NCI-H510A treated with DMSO at 0.1 percent for 48 hours (cell line): ENCODE results near the gene KCTD16.
A peak's percentile ranks its signal among the peaks of the same experiment; 100 is the strongest.

ENCODE experiments used
- DNase-seq: peaks from one replicate; lab custom pipeline; 2025; lab: John Stamatoyannopoulos, UW

KCTD16 gene

GRCh38 chr5:144209361-144209760 is 38.7 kb downstream of the KCTD16 start:
- DNase-seq = no peak

- no peak for DNase-seq
These were observed 40.0 kb downstream of the KCTD16 start for GRCh38 chr5:144210655-144211054.

- DNase-seq = no peak
These were observed 49.2 kb downstream of the KCTD16 start for GRCh38 chr5:144219869-144220268.

GRCh38 chr5:144227363-144227999 is 56.8 kb downstream of the KCTD16 start:
- DNase-seq = no peak

GRCh38 chr5:144230806-144231205 is 60.1 kb downstream of the KCTD16 start:
- peak; percentile 70 for DNase-seq

- DNase-seq = no peak
These were observed 61.6 kb downstream of the KCTD16 start for GRCh38 chr5:144232285-144232684.

GRCh38 chr5:144236499-144236898 is 65.8 kb downstream of the KCTD16 start:
- DNase-seq = no peak

GRCh38 chr5:144237851-144238250 is 67.2 kb downstream of the KCTD16 start:
- no peak for DNase-seq

- DNase-seq = peak; percentile 41
These were observed 76.5 kb downstream of the KCTD16 start for GRCh38 chr5:144247131-144247530.

GRCh38 chr5:144248015-144248414 is 77.3 kb downstream of the KCTD16 start:
- DNase-seq = no peak

- no peak for DNase-seq
These were observed 79.2 kb downstream of the KCTD16 start for GRCh38 chr5:144249755-144250464.

GRCh38 chr5:144254552-144254951 is 83.9 kb downstream of the KCTD16 start:
- DNase-seq = no peak

GRCh38 chr5:144260121-144260520 is 89.4 kb downstream of the KCTD16 start:
- DNase-seq = no peak

GRCh38 chr5:144265643-144266247 is 95.1 kb downstream of the KCTD16 start:
- DNase-seq = no peak

- DNase-seq = no peak
These were observed 97.4 kb downstream of the KCTD16 start for GRCh38 chr5:144267961-144268513.

- DNase-seq = no peak
These were observed 102.8 kb downstream of the KCTD16 start for GRCh38 chr5:144273232-144274027.

- DNase-seq = no peak
These were observed 104.7 kb downstream of the KCTD16 start for GRCh38 chr5:144275329-144275728.

- no peak for DNase-seq
These were observed 105.6 kb downstream of the KCTD16 start for GRCh38 chr5:144276034-144276822.

- DNase-seq = no peak
These were observed 111.1 kb downstream of the KCTD16 start for GRCh38 chr5:144281784-144282183.

- DNase-seq = no peak
These were observed 113.4 kb downstream of the KCTD16 start for GRCh38 chr5:144284036-144284435.

GRCh38 chr5:144284931-144285502 is 114.3 kb downstream of the KCTD16 start:
- no peak for DNase-seq
